MCF 10A (cell line): ENCODE results near the gene PSMD14. TPM values are rescaled to one million over a fixed set of nuclear protein-coding genes. Genes with fewer than 3 reads are reported as not detected.

Experiments
- BruUV-seq: library from RNA; stranded (reverse); fragments of 400-500 nt; replicated peaks from 2 replicates; lab custom pipeline; 2021; lab: Mats Ljungman, UMichigan
- CTCF ChIA-PET: fragments of 300-600 bp; sonication (Branson Sonifier 250); formaldehyde crosslinking; extraction: SDS; loops from one replicate; lab custom pipeline; 2021; ENCODE audit warnings: antibody characterized with exemption, inconsistent platforms; lab: Yijun Ruan, JAX
- POLR2A ChIA-PET: fragments of 300-600, 350-650 bp; sonication (Branson Sonifier 250); formaldehyde crosslinking; extraction: SDS; loops from one replicate; lab custom pipeline; 2020; ENCODE audit warnings: antibody characterized with exemption, inconsistent platforms; lab: Yijun Ruan, JAX
- DNase-seq: peaks from one replicate; pipeline ENCODE4 v3.0.0-alpha.2; 2018; ENCODE audit not compliant: unreplicated experiment
- H3K27ac Mint-ChIP-seq: one replicate; pipeline ENCODE4 v1.8.0; 2022; ENCODE audit warnings: mild to moderate bottlenecking, low read depth, mixed read lengths; ENCODE audit not compliant: unreplicated experiment
- H3K27me3 Mint-ChIP-seq: one replicate; pipeline ENCODE4 v1.8.0; 2022; ENCODE audit warnings: mixed read lengths; ENCODE audit not compliant: insufficient read depth, unreplicated experiment
- H3K36me3 Mint-ChIP-seq: one replicate; pipeline ENCODE4 v1.8.0; 2022; ENCODE audit warnings: mild to moderate bottlenecking, moderate library complexity, mixed read lengths; ENCODE audit not compliant: insufficient read depth, unreplicated experiment
- H3K4me1 Mint-ChIP-seq: one replicate; pipeline ENCODE4 v1.8.0; 2022; ENCODE audit warnings: mixed read lengths; ENCODE audit not compliant: insufficient read depth, unreplicated experiment
- H3K4me3 Mint-ChIP-seq: one replicate; pipeline ENCODE4 v1.8.0; 2022; ENCODE audit warnings: mild to moderate bottlenecking, moderate library complexity, mixed read lengths; ENCODE audit not compliant: unreplicated experiment
- H3K9me3 Mint-ChIP-seq: one replicate; pipeline ENCODE4 v1.8.0; 2022; ENCODE audit warnings: mixed read lengths; ENCODE audit not compliant: unreplicated experiment
- intact Hi-C: fragments of 100-400 bp; cut with micrococcal nuclease; formaldehyde crosslinking; loops from 2 replicates; pipeline ENCODE4 v1.14.1; 2022
- total RNA-seq: library from RNA; stranded (reverse); gene quantifications from 2 replicates; pipeline ENCODE4 v1.2.3, GENCODE V29; 2022
- TF ChIP-seq, protein P1 (sequence below): fragments of 200-600 bp; IDR thresholded peaks from one replicate; pipeline ENCODE4 v1.8.0; 2022; ENCODE audit warnings: antibody characterized with exemption, mild to moderate bottlenecking; ENCODE audit not compliant: unreplicated experiment

Gene PSMD14
- total RNA-seq, 1 experiment from 2014 or later: 130 TPM

DNA sequence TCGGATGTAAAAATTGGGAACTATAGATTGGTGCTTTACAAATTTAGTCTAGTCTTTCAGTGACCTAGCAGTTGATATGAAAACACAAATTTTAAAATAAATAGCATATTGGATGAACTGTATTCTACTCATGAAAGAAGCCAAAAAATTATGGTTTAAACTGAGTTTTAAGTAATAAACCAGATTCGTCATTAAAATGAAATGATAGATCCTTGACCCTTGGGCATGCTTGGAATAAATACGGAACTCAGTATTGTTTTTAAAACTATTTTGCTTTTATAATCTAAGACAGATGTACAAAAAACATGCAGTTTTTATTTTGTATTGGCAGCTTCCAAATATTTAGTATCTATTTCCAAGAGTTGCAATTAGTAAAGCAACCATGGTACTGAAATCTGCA is 73.3 kb downstream of the PSMD14 start:
- H3K36me3 Mint-ChIP-seq: peaks cover 6% of the 10 kb centered on the region
- CTCF ChIA-PET: interaction anchor here (0.6 to 0.7 kb wide), 2 partner anchors 38 to 403 kb away, joined by 3 to 6 read pairs; no protein-coding TSS in a partner anchor
- no peak for DNase-seq
- H3K27ac Mint-ChIP-seq: no peak overlapping the region
- BruUV-seq: no TSS peak
- no peaks in the 10 kb centered on the region for H3K27me3 Mint-ChIP-seq
- POLR2A ChIA-PET: interaction anchor here (1.7 kb wide), 1 partner anchor 73 kb away, joined by 9 read pairs; the partner anchor contains the start of gene PSMD14
- H3K4me3 Mint-ChIP-seq: no peak overlapping the region
- peaks cover 5% of the 10 kb centered on the region for H3K4me1 Mint-ChIP-seq
- H3K9me3 Mint-ChIP-seq: no peaks in the 10 kb centered on the region
- TF ChIP-seq, protein P1, sequence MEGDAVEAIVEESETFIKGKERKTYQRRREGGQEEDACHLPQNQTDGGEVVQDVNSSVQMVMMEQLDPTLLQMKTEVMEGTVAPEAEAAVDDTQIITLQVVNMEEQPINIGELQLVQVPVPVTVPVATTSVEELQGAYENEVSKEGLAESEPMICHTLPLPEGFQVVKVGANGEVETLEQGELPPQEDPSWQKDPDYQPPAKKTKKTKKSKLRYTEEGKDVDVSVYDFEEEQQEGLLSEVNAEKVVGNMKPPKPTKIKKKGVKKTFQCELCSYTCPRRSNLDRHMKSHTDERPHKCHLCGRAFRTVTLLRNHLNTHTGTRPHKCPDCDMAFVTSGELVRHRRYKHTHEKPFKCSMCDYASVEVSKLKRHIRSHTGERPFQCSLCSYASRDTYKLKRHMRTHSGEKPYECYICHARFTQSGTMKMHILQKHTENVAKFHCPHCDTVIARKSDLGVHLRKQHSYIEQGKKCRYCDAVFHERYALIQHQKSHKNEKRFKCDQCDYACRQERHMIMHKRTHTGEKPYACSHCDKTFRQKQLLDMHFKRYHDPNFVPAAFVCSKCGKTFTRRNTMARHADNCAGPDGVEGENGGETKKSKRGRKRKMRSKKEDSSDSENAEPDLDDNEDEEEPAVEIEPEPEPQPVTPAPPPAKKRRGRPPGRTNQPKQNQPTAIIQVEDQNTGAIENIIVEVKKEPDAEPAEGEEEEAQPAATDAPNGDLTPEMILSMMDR: no peak
- intact Hi-C loops: no loop called here

GRCh38 chr2:161382747-161383146 is 74.5 kb downstream of the PSMD14 start:
- ChIA-PET POLR2A (no interaction called here), CTCF (interaction anchor here (0.7 kb wide), 1 partner anchor 564 kb away, joined by 3 read pairs; no protein-coding TSS in a partner anchor)
- no peak overlapping the region for H3K4me3 Mint-ChIP-seq
- no TSS peak for BruUV-seq
- TF ChIP-seq, protein P1: no peak
- no peaks in the 10 kb centered on the region for H3K27me3 Mint-ChIP-seq
- DNase-seq: no peak
- intact Hi-C loops: no loop called here
- no peaks in the 10 kb centered on the region for H3K9me3 Mint-ChIP-seq
- no peak overlapping the region for H3K27ac Mint-ChIP-seq
- H3K4me1 Mint-ChIP-seq: peaks cover 5% of the 10 kb centered on the region
- peaks cover 6% of the 10 kb centered on the region for H3K36me3 Mint-ChIP-seq

DNA sequence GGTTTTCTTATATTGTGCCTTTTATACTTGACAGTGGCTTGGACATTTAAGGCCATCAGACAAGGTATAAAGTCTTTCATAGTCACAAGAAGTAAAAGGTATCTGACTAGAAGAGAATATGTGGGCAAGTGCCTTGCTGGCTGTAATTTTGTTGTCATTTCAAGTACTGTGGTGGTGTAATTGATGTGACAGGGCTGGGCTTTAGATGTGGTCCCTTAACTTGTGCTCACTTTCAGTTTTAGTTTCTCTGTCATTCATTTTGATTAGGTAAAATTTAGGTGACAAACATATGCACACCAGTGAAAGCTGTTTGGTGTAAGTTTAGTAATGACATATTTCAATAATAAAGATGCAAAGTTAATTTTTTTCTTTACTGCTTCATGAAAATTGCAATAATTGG is 76.6 kb downstream of the PSMD14 start:
- BruUV-seq: no TSS peak
- Mint-ChIP-seq H3K9me3 (no peaks in the 10 kb centered on the region), H3K4me1 (no peaks in the 10 kb centered on the region), H3K27ac (no peak overlapping the region), H3K36me3 (peaks cover 6% of the 10 kb centered on the region), H3K4me3 (no peak overlapping the region), H3K27me3 (no peaks in the 10 kb centered on the region)
- ChIA-PET POLR2A (no interaction called here), CTCF (no interaction called here)
- no peak for DNase-seq
- TF ChIP-seq, protein P1: no peak
- intact Hi-C loops: no loop called here

GRCh38 chr2:161386228-161386824 is 78.1 kb downstream of the PSMD14 start:
- intact Hi-C loops: no loop called here
- TF ChIP-seq, protein P1: no peak
- no peak for DNase-seq
- POLR2A ChIA-PET: interaction anchor here (0.7 kb wide), 1 partner anchor 23 kb away, joined by 3 read pairs; no protein-coding TSS in a partner anchor
- CTCF ChIA-PET: no interaction called here
- peaks cover 6% of the 10 kb centered on the region for H3K36me3 Mint-ChIP-seq
- no peak overlapping the region for H3K27ac Mint-ChIP-seq
- BruUV-seq: no TSS peak
- H3K27me3 Mint-ChIP-seq: no peaks in the 10 kb centered on the region
- H3K4me1 Mint-ChIP-seq: no peaks in the 10 kb centered on the region
- H3K4me3 Mint-ChIP-seq: no peak overlapping the region
- no peaks in the 10 kb centered on the region for H3K9me3 Mint-ChIP-seq
